CD4-positive, alpha-beta memory T cell (primary cell): Measurements from ENCODE around the gene DDX10. TPM values are rescaled to one million over a fixed set of nuclear protein-coding genes. Genes with fewer than 3 reads are reported as not detected.
A peak's percentile ranks its signal among the peaks of the same experiment; 100 is the strongest.

Experiments used
- CTCF ChIA-PET: fragments of 350-600 bp; sonication (Branson Sonifier 250); formaldehyde crosslinking; loops from one replicate; lab custom pipeline; 2021; ENCODE audit warnings: inconsistent platforms; ENCODE audit not compliant: partially characterized antibody; lab: Charles Lee
- POLR2A ChIA-PET: fragments of 350-600 bp; sonication (Branson Sonifier 250); formaldehyde crosslinking; loops from one replicate; lab custom pipeline; 2021; ENCODE audit not compliant: partially characterized antibody; lab: Charles Lee
- DNase-seq, 5 donors: peaks; one replicate each; pipeline versions ENCODE4 v3.0.0 to v3.0.0-alpha.2; 2020 to 2022; ENCODE audit warnings: mixed read lengths in 1 of 5
- H3K27ac ChIP-seq: one replicate; pipeline ENCODE4 v1.7.0; 2013; ENCODE audit warnings: low read depth, low read length
- H3K27me3 ChIP-seq: 2 replicates; pipeline ENCODE4 v1.7.0; 2013; ENCODE audit warnings: mild to moderate bottlenecking, low read length, moderate library complexity; ENCODE audit not compliant: insufficient read depth
- H3K36me3 ChIP-seq: 2 replicates; pipeline ENCODE4 v1.7.0; 2013; ENCODE audit warnings: mild to moderate bottlenecking, low read length, moderate library complexity; ENCODE audit not compliant: insufficient read depth
- H3K4me1 ChIP-seq: 2 replicates; pipeline ENCODE4 v1.7.0; 2013; ENCODE audit warnings: mild to moderate bottlenecking, low read length, moderate library complexity; ENCODE audit not compliant: insufficient read depth
- H3K4me3 ChIP-seq, 2 donors: one replicate each; pipeline ENCODE4 v1.7.0; 2013; ENCODE audit warnings: low read length in 2 of 2, mild to moderate bottlenecking in 1 of 2
- H3K9me3 ChIP-seq, 2 donors: one replicate each; pipeline ENCODE4 v1.7.0; 2013; ENCODE audit warnings: low read length in 2 of 2, control low read depth in 1 of 2; ENCODE audit not compliant: control insufficient read depth in 1 of 2
- H3K27ac Mint-ChIP-seq, 7 donors: one replicate each; pipeline ENCODE4 v1.8.0; 2020 to 2021; ENCODE audit warnings: mixed read lengths in 7 of 7, mild to moderate bottlenecking in 6 of 7, inconsistent platforms in 3 of 7, moderate library complexity in 3 of 7
- H3K27me3 Mint-ChIP-seq, 2 donors: one replicate each; pipeline ENCODE4 v1.8.0; 2020 to 2021; ENCODE audit warnings: mixed read lengths in 2 of 2
- H3K36me3 Mint-ChIP-seq, 2 donors: one replicate each; pipeline ENCODE4 v1.8.0; 2020 to 2021; ENCODE audit warnings: mixed read lengths in 2 of 2, inconsistent platforms in 1 of 2, mild to moderate bottlenecking in 1 of 2
- H3K4me1 Mint-ChIP-seq, 4 donors: one replicate each; pipeline ENCODE4 v1.8.0; 2020 to 2021; ENCODE audit warnings: mixed read lengths in 4 of 4, mild to moderate bottlenecking in 1 of 4
- H3K4me3 Mint-ChIP-seq, 8 donors: one replicate each; pipeline ENCODE4 v1.8.0; 2020 to 2021; ENCODE audit warnings: mixed read lengths in 8 of 8, mild to moderate bottlenecking in 7 of 8, moderate library complexity in 6 of 8, inconsistent platforms in 3 of 8
- H3K9me3 Mint-ChIP-seq, 8 donors: one replicate each; pipeline ENCODE4 v1.8.0; 2020 to 2021; ENCODE audit warnings: mixed read lengths in 8 of 8, mild to moderate bottlenecking in 5 of 8, inconsistent platforms in 3 of 8, moderate library complexity in 1 of 8
- intact Hi-C: fragments of 100-400 bp; cut with micrococcal nuclease; formaldehyde crosslinking; loops from one replicate; pipeline ENCODE4 v1.15.1; 2023
- polyA plus RNA-seq, 2 donors: library from polyadenylated mRNA; unstranded; fragments of 300-500 nt; fragmentation: Illumina TruSeq; gene quantifications; one replicate each; pipeline ENCODE4 v1.2.3, GENCODE V29; 2021
- total RNA-seq, 2 experiments: library from RNA; stranded (reverse); gene quantifications; one replicate each; pipeline ENCODE4 v1.2.3, GENCODE V29; 2021

DDX10 gene
- total and polyA plus RNA-seq, 4 experiments from 2014 or later = 15.7 to 18.2 (median 16.7) TPM

- intact Hi-C loops = no loop called here
- POLR2A ChIA-PET = no interaction called here
- no peak for DNase-seq
- Histone ChIP-seq H3K27ac (no peak overlapping the region), H3K4me1 (no peaks in the 10 kb centered on the region), H3K9me3 (no peaks in the 10 kb centered on the region), H3K4me3 (no peak overlapping the region), H3K36me3 (no peaks in the 10 kb centered on the region), H3K27me3 (no peaks in the 10 kb centered on the region)
- no peak overlapping the region for H3K4me3 Mint-ChIP-seq
- no peaks in the 10 kb centered on the region for H3K27me3 Mint-ChIP-seq
- H3K27ac Mint-ChIP-seq = no peak overlapping the region
- peaks cover 2 to 9% of the 10 kb centered on the region in 2 donors for H3K36me3 Mint-ChIP-seq
- no peaks in the 10 kb centered on the region for H3K9me3 Mint-ChIP-seq
- H3K4me1 Mint-ChIP-seq = peaks cover 0 to 3% (median 0%) of the 10 kb centered on the region in 4 donors
- CTCF ChIA-PET = no interaction called here
Observed at GRCh38 chr11:108906329-108906728, 241.5 kb downstream of the DDX10 start.

GRCh38 chr11:108906826-108907225, 242.0 kb downstream of the DDX10 start:
- Histone ChIP-seq H3K9me3 (no peaks in the 10 kb centered on the region), H3K4me1 (no peaks in the 10 kb centered on the region), H3K4me3 (no peak overlapping the region), H3K27ac (no peak overlapping the region), H3K27me3 (no peaks in the 10 kb centered on the region), H3K36me3 (no peaks in the 10 kb centered on the region)
- H3K4me3 Mint-ChIP-seq = no peak overlapping the region
- H3K27me3 Mint-ChIP-seq = no peaks in the 10 kb centered on the region
- no peak overlapping the region for H3K27ac Mint-ChIP-seq
- peaks cover 2 to 9% of the 10 kb centered on the region in 2 donors for H3K36me3 Mint-ChIP-seq
- intact Hi-C loops = no loop called here
- CTCF ChIA-PET = no interaction called here
- POLR2A ChIA-PET = no interaction called here
- DNase-seq = no peak
- H3K9me3 Mint-ChIP-seq = no peaks in the 10 kb centered on the region
- H3K4me1 Mint-ChIP-seq = peaks cover 0 to 3% (median 0%) of the 10 kb centered on the region in 4 donors

GRCh38 chr11:108909041-108909440, 244.2 kb downstream of the DDX10 start:
- no peaks in the 10 kb centered on the region for H3K9me3 Mint-ChIP-seq
- H3K9me3 ChIP-seq = no peaks in the 10 kb centered on the region
- no peak overlapping the region for H3K27ac ChIP-seq
- ChIA-PET CTCF (no interaction called here), POLR2A (no interaction called here)
- DNase-seq = no peak
- no peak overlapping the region for H3K4me3 ChIP-seq
- H3K27me3 Mint-ChIP-seq = no peaks in the 10 kb centered on the region
- no peaks in the 10 kb centered on the region for H3K4me1 ChIP-seq
- intact Hi-C loops = no loop called here
- H3K36me3 ChIP-seq = no peaks in the 10 kb centered on the region
- no peak overlapping the region for H3K4me3 Mint-ChIP-seq
- H3K36me3 Mint-ChIP-seq = peaks cover 0 to 9% of the 10 kb centered on the region in 2 donors
- no peaks in the 10 kb centered on the region for H3K27me3 ChIP-seq
- H3K4me1 Mint-ChIP-seq = peaks cover 0 to 3% (median 0%) of the 10 kb centered on the region in 4 donors
- H3K27ac Mint-ChIP-seq = no peak overlapping the region

GRCh38 chr11:108909921-108910320, 245.1 kb downstream of the DDX10 start:
- Mint-ChIP-seq H3K4me3 (no peak overlapping the region), H3K9me3 (no peaks in the 10 kb centered on the region), H3K27ac (peak overlapping the region in 1 of 7 donors; percentile 27), H3K27me3 (no peaks in the 10 kb centered on the region), H3K36me3 (peaks cover 0 to 12% of the 10 kb centered on the region in 2 donors), H3K4me1 (peaks cover 0 to 3% (median 0%) of the 10 kb centered on the region in 4 donors)
- Histone ChIP-seq H3K36me3 (no peaks in the 10 kb centered on the region), H3K27ac (no peak overlapping the region), H3K27me3 (no peaks in the 10 kb centered on the region), H3K4me1 (no peaks in the 10 kb centered on the region), H3K4me3 (no peak overlapping the region), H3K9me3 (no peaks in the 10 kb centered on the region)
- no peak for DNase-seq
- POLR2A ChIA-PET = no interaction called here
- intact Hi-C loops = no loop called here
- CTCF ChIA-PET = no interaction called here

- Mint-ChIP-seq H3K4me1 (peaks cover 0 to 3% (median 0%) of the 10 kb centered on the region in 4 donors), H3K27ac (no peak overlapping the region), H3K27me3 (no peaks in the 10 kb centered on the region), H3K9me3 (peaks cover 0 to 2% (median 0%) of the 10 kb centered on the region in 8 donors), H3K36me3 (peaks cover 4 to 16% of the 10 kb centered on the region in 2 donors), H3K4me3 (no peak overlapping the region)
- Histone ChIP-seq H3K4me1 (no peaks in the 10 kb centered on the region), H3K27me3 (no peaks in the 10 kb centered on the region), H3K36me3 (no peaks in the 10 kb centered on the region), H3K9me3 (no peaks in the 10 kb centered on the region), H3K27ac (no peak overlapping the region), H3K4me3 (no peak overlapping the region)
- POLR2A ChIA-PET = no interaction called here
- CTCF ChIA-PET = no interaction called here
- DNase-seq = no peak
- intact Hi-C loops = no loop called here
Observed at GRCh38 chr11:108912581-108912980, 247.7 kb downstream of the DDX10 start.

GRCh38 chr11:108913204-108913603, 248.3 kb downstream of the DDX10 start:
- POLR2A ChIA-PET = no interaction called here
- intact Hi-C loops = no loop called here
- DNase-seq = no peak
- Histone ChIP-seq H3K4me1 (no peaks in the 10 kb centered on the region), H3K36me3 (no peaks in the 10 kb centered on the region), H3K27me3 (no peaks in the 10 kb centered on the region), H3K27ac (no peak overlapping the region), H3K9me3 (no peaks in the 10 kb centered on the region), H3K4me3 (no peak overlapping the region)
- Mint-ChIP-seq H3K27me3 (no peaks in the 10 kb centered on the region), H3K4me3 (no peak overlapping the region), H3K36me3 (peaks cover 8 to 22% of the 10 kb centered on the region in 2 donors), H3K27ac (no peak overlapping the region), H3K4me1 (peaks cover 0 to 3% (median 0%) of the 10 kb centered on the region in 4 donors), H3K9me3 (peaks cover 0 to 2% (median 0%) of the 10 kb centered on the region in 8 donors)
- CTCF ChIA-PET = no interaction called here

GRCh38 chr11:108914211-108914610, 249.3 kb downstream of the DDX10 start:
- DNase-seq = no peak
- H3K36me3 ChIP-seq = no peaks in the 10 kb centered on the region
- ChIA-PET POLR2A (no interaction called here), CTCF (no interaction called here)
- no peaks in the 10 kb centered on the region for H3K4me1 ChIP-seq
- H3K27ac ChIP-seq = no peak overlapping the region
- Mint-ChIP-seq H3K36me3 (peaks cover 13 to 28% of the 10 kb centered on the region in 2 donors), H3K27ac (no peak overlapping the region), H3K27me3 (no peaks in the 10 kb centered on the region), H3K9me3 (peaks cover 0 to 2% (median 0%) of the 10 kb centered on the region in 8 donors), H3K4me3 (no peak overlapping the region), H3K4me1 (peaks cover 0 to 3% (median 0%) of the 10 kb centered on the region in 4 donors)
- no peaks in the 10 kb centered on the region for H3K27me3 ChIP-seq
- H3K9me3 ChIP-seq = no peaks in the 10 kb centered on the region
- intact Hi-C loops = no loop called here
- no peak overlapping the region for H3K4me3 ChIP-seq
